Glutamatergic neuron (in vitro differentiated cells): Measurements from ENCODE around the gene LMBRD2. TPM values are rescaled to one million over a fixed set of nuclear protein-coding genes. Genes with fewer than 3 reads are reported as not detected.

Experiments used
- DNase-seq: peaks from one replicate; pipeline ENCODE4 v3.0.0; 2022
- H3K27ac Mint-ChIP-seq: one replicate; pipeline ENCODE4 v1.8.0; 2020; ENCODE audit warnings: mild to moderate bottlenecking, mixed read lengths, inconsistent platforms; ENCODE audit not compliant: unreplicated experiment
- H3K27me3 Mint-ChIP-seq: one replicate; pipeline ENCODE4 v1.8.0; 2020; ENCODE audit warnings: mild to moderate bottlenecking, moderate library complexity, mixed read lengths, inconsistent platforms; ENCODE audit not compliant: unreplicated experiment
- H3K36me3 Mint-ChIP-seq: one replicate; pipeline ENCODE4 v1.8.0; 2020; ENCODE audit warnings: mild to moderate bottlenecking, mixed read lengths, inconsistent platforms; ENCODE audit not compliant: unreplicated experiment
- H3K4me1 Mint-ChIP-seq: one replicate; pipeline ENCODE4 v1.8.0; 2020; ENCODE audit warnings: mild to moderate bottlenecking, low read depth, mixed read lengths, inconsistent platforms; ENCODE audit not compliant: unreplicated experiment
- H3K4me3 Mint-ChIP-seq: one replicate; pipeline ENCODE4 v1.8.0; 2020; ENCODE audit warnings: mild to moderate bottlenecking, mixed read lengths, inconsistent platforms; ENCODE audit not compliant: unreplicated experiment
- H3K9me3 Mint-ChIP-seq: one replicate; pipeline ENCODE4 v1.8.0; 2020; ENCODE audit warnings: mild to moderate bottlenecking, moderate library complexity, mixed read lengths, inconsistent platforms; ENCODE audit not compliant: unreplicated experiment
- CTCF ChIP-seq: fragments of 200-600 bp; sonication (generic); IDR thresholded peaks from one replicate; pipeline ENCODE4 v1.5.0; 2021; ENCODE audit not compliant: partially characterized antibody, unreplicated experiment
- total RNA-seq: library from RNA; stranded (reverse); fragmentation: NEBNext Ultra II Directional; extraction: Animal tissue kit (Norgen Biotek cat#: 25700); gene quantifications from one replicate; pipeline ENCODE4 v1.2.1, GENCODE V29; 2021; ENCODE audit not compliant: unreplicated experiment

Gene LMBRD2
- total RNA-seq, 1 donor from 2014 or later: 32.8 TPM

DNA sequence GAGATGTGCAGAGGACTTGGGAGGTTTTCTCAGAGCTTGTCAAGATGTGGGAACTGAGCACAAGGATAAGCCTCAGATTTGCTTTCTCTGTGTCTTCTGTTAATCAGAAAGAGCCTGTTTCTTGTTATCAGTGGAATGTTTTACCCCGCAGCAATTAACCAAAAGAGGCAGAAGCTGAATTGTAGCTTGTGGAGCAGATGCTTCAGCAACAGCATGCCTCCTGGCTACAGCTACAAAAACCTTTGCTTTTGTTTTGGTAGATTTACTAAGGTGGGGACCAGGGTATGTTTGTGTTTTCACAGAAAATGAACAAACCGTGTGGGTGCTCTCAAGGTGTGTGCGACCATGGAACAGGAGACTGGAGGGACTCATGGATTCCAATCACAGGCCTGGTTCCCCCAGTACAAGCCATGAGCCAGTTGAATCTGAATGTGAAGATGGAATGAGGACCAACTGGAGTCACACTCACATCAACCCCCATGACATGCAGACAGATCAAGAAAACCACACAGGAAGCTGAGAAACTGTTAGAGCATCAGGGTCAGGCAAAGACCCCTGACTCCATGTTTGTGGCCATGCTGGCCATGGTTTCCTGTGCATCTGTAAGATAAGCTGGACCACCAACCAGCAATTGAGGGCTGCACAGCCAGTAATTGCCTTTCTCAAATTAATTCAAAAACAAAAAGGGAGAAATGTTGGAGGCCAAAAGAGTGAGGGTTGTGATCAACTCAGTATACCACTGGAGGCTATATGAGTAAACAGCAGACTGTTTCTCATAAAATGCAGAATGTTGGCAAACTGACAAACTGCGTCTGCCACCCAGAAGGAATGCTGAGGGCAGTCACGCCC, 91.9 kb downstream of the LMBRD2 start:
- H3K4me3 Mint-ChIP-seq: no peak overlapping the region
- no peak for DNase-seq
- peaks cover 1% of the 10 kb centered on the region for H3K4me1 Mint-ChIP-seq
- no peaks in the 10 kb centered on the region for H3K27me3 Mint-ChIP-seq
- H3K9me3 Mint-ChIP-seq: peaks cover 2% of the 10 kb centered on the region
- TF ChIP-seq CTCF: no peak
- H3K36me3 Mint-ChIP-seq: no peaks in the 10 kb centered on the region
- no peak overlapping the region for H3K27ac Mint-ChIP-seq

DNA sequence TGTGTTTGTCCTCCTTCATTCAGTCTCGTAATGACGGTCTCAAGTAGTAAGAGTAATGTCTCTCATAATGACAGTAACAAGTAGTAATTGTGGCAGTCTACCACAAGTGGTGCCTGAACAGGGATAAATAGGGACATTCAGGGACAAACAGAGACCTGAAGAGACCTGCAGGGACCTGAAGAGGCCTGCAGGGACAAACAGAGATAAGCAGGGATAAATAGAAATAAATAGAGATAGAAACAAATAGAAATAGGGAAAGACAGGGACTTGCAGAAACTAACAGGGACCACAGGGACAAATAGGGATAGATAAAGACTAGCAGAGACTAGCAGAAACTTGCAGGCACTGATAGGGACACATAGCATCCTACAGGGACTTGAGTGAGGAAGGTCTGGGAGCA, 92.9 kb downstream of the LMBRD2 start:
- Mint-ChIP-seq H3K4me1 (peaks cover 1% of the 10 kb centered on the region), H3K27ac (no peak overlapping the region), H3K36me3 (no peaks in the 10 kb centered on the region), H3K4me3 (no peak overlapping the region), H3K27me3 (no peaks in the 10 kb centered on the region), H3K9me3 (peaks cover 2% of the 10 kb centered on the region)
- TF ChIP-seq CTCF: no peak
- no peak for DNase-seq

GRCh38 chr5:36057386-36057785, 94.3 kb downstream of the LMBRD2 start:
- no peak overlapping the region for H3K4me3 Mint-ChIP-seq
- peaks cover 2% of the 10 kb centered on the region for H3K9me3 Mint-ChIP-seq
- no peak for DNase-seq
- H3K36me3 Mint-ChIP-seq: no peaks in the 10 kb centered on the region
- no peak overlapping the region for H3K27ac Mint-ChIP-seq
- peaks cover 1% of the 10 kb centered on the region for H3K4me1 Mint-ChIP-seq
- no peak for TF ChIP-seq CTCF
- no peaks in the 10 kb centered on the region for H3K27me3 Mint-ChIP-seq

DNA sequence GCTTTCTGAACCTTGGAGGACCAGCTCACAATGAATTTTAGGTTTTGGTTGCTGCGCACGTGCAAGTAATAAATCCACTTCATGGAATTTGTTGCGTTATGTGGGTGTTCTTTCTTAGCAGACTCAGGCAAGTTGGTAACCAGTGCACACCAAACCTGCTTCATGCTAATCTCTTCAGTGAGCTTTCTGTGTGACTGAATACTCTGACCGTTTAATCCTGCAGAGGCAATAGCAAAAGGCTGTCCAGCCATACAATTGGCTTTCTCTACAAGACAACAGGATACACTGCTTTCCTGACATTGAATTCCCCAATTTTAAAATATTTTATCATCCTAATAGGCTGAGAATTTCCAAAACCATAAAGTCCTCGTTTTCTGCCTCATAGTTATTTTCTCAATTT, 95.3 kb downstream of the LMBRD2 start:
- TF ChIP-seq CTCF: no peak
- Mint-ChIP-seq H3K36me3 (no peaks in the 10 kb centered on the region), H3K4me3 (no peak overlapping the region), H3K9me3 (peaks cover 2% of the 10 kb centered on the region), H3K4me1 (peaks cover 1% of the 10 kb centered on the region), H3K27ac (no peak overlapping the region), H3K27me3 (no peaks in the 10 kb centered on the region)
- DNase-seq: no peak

DNA sequence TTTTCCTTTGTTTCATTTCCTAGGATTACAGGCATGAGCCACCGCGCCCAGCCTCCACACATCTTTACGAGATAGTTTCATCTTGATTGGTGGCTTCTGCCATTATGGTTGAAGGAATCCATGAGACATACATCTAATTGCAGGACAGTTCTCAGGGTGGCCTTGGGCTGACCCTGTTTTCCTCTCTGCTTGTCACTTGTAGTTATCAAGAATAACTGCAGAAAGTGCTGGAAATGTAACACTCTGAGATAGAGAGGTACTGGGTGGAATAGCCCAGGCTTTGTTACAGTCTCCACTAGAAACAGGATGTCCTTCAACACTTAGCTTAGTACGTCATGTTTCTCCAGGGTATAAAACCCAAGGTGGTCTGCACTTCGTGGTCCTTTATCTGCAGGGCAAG, 95.7 kb downstream of the LMBRD2 start:
- peaks cover 1% of the 10 kb centered on the region for H3K4me1 Mint-ChIP-seq
- H3K27me3 Mint-ChIP-seq: no peaks in the 10 kb centered on the region
- no peak for TF ChIP-seq CTCF
- no peak for DNase-seq
- H3K9me3 Mint-ChIP-seq: peaks cover 2% of the 10 kb centered on the region
- no peak overlapping the region for H3K4me3 Mint-ChIP-seq
- H3K27ac Mint-ChIP-seq: no peak overlapping the region
- no peaks in the 10 kb centered on the region for H3K36me3 Mint-ChIP-seq
